Hepatocyte (in vitro differentiated cells): Measurements from ENCODE around the gene TMEM231. TPM values are rescaled to one million over a fixed set of nuclear protein-coding genes. Genes with fewer than 3 reads are reported as not detected.
"Not testable (repeated sequence)": the region's sequence is repeated elsewhere in the genome, so short reads cannot be mapped to it uniquely, and the experiment has no call there.

ENCODE experiments used
- DNase-seq: peaks from one replicate; pipeline ENCODE4 v3.0.0-alpha.2; 2016; ENCODE audit warnings: low spot score
- H2AFZ ChIP-seq: fragments of 200-600 bp; sonication (generic); 2 replicates; pipeline ENCODE4 v1.6.0; 2016; ENCODE audit warnings: antibody characterized with exemption, mild to moderate bottlenecking
- H3K27ac ChIP-seq: fragments of 200-600 bp; sonication (generic); 2 replicates; pipeline ENCODE4 v1.5.1; 2016; ENCODE audit warnings: mild to moderate bottlenecking
- H3K27me3 ChIP-seq: fragments of 200-600 bp; sonication (generic); 2 replicates; pipeline ENCODE4 v1.6.1; 2016
- H3K36me3 ChIP-seq: fragments of 200-600 bp; sonication (generic); replicated peaks from 2 replicates; pipeline ENCODE4 v1.5.1; 2016; ENCODE audit warnings: low read depth; ENCODE audit not compliant: insufficient read depth
- H3K4me1 ChIP-seq: fragments of 200-600 bp; sonication (generic); 2 replicates; pipeline ENCODE4 v1.5.1; 2016; ENCODE audit warnings: mild to moderate bottlenecking, moderate library complexity; ENCODE audit not compliant: insufficient read depth
- H3K4me2 ChIP-seq: fragments of 200-600 bp; sonication (generic); 2 replicates; pipeline ENCODE4 v1.6.0; 2016
- H3K4me3 ChIP-seq: fragments of 200-600 bp; sonication (generic); 2 replicates; pipeline ENCODE4 v1.5.1; 2016; ENCODE audit warnings: mild to moderate bottlenecking
- H3K79me2 ChIP-seq: fragments of 200-600 bp; sonication (generic); 2 replicates; pipeline ENCODE4 v1.6.0; 2017; ENCODE audit warnings: mild to moderate bottlenecking
- H3K9me2 ChIP-seq: fragments of 200-600 bp; sonication (generic); replicated peaks from 2 replicates; pipeline ENCODE4 v1.6.0; 2017; ENCODE audit warnings: mild to moderate bottlenecking; ENCODE audit not compliant: insufficient read depth
- H3K9me3 ChIP-seq: fragments of 200-600 bp; sonication (generic); 2 replicates; pipeline ENCODE4 v1.5.1; 2016; ENCODE audit warnings: low read depth, mild to moderate bottlenecking
- H4K20me1 ChIP-seq: fragments of 200-600 bp; sonication (generic); 2 replicates; pipeline ENCODE4 v1.6.0; 2016; ENCODE audit warnings: mild to moderate bottlenecking; ENCODE audit not compliant: insufficient read depth, poor library complexity, severe bottlenecking
- EZH2 ChIP-seq: fragments of 200-600 bp; sonication (generic); IDR thresholded peaks from 2 replicates; pipeline ENCODE4 v1.6.1; 2016; ENCODE audit warnings: antibody characterized with exemption, mild to moderate bottlenecking, borderline replicate concordance
- EZH2phosphoT487 ChIP-seq: fragments of 200-600 bp; sonication (generic); IDR thresholded peaks from one replicate; pipeline ENCODE4 v1.6.1; 2018; ENCODE audit warnings: antibody characterized with exemption, mild to moderate bottlenecking, low read depth, moderate library complexity; ENCODE audit not compliant: unreplicated experiment, severe bottlenecking
- WGBS: methylation state at CpG from one replicate; pipeline ENCODE4 v1.1.6; 2016; ENCODE audit warnings: low lambda C conversion rate; ENCODE audit errors: missing lambda C conversion rate; 5-methylcytosine and 5-hydroxymethylcytosine counted together
- polyA plus RNA-seq: library from polyadenylated mRNA; unstranded; fragments of >200 nt; fragmentation: Nextera tagmentation; extraction: Ambion mirVana; gene quantifications from 2 replicates; pipeline ENCODE4 v1.2.1, GENCODE V29; 2016
- total RNA-seq: library from RNA; depleted of rRNA; stranded (reverse); fragments of >200 nt; gene quantifications from 2 replicates; pipeline ENCODE4 v1.2.3, GENCODE V29; 2014
- TF ChIP-seq, protein P1 (sequence below): fragments of 200-600 bp; sonication (generic); IDR thresholded peaks from 2 replicates; pipeline ENCODE4 v1.5.1; 2016; ENCODE audit warnings: antibody characterized with exemption, mild to moderate bottlenecking; ENCODE audit not compliant: poor library complexity

TMEM231 gene
- total and polyA plus RNA-seq, 2 experiments from 2014 or later: 5.4 to 7.1 TPM

DNA sequence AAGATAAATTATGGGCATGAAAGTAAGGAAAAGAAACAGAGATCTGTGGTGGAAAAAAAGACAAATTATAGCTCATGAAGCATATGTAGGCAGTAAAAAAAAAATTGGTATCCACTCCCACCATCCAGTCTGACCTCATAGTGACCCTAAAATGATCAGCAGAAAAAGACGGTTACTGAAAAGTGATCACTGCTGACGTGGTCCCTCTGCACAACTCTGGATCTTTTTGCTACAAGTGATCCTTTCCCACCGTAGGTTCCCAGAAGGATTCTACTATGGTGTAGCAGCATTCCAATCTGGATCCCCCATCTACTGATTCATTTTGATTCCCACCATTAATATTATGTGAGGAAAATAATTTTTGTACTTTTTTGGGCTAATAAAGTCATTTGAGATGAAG lies 49.9 kb downstream of the TMEM231 start:
- Histone ChIP-seq H3K27ac (peak overlapping the region; percentile 26), H3K36me3 (no peaks in the 10 kb centered on the region), H3K4me3 (no peak overlapping the region), H3K9me3 (no peaks in the 10 kb centered on the region), H3K9me2 (no peaks in the 10 kb centered on the region), H4K20me1 (no peaks in the 10 kb centered on the region), H3K4me2 (no peak overlapping the region), H3K4me1 (no peaks in the 10 kb centered on the region), H2AFZ (no peak overlapping the region), H3K79me2 (no peaks in the 10 kb centered on the region), H3K27me3 (no peaks in the 10 kb centered on the region)
- DNase-seq: no peak
- no peak for TF ChIP-seq EZH2phosphoT487
- TF ChIP-seq EZH2: no peak
- TF ChIP-seq, protein P1, sequence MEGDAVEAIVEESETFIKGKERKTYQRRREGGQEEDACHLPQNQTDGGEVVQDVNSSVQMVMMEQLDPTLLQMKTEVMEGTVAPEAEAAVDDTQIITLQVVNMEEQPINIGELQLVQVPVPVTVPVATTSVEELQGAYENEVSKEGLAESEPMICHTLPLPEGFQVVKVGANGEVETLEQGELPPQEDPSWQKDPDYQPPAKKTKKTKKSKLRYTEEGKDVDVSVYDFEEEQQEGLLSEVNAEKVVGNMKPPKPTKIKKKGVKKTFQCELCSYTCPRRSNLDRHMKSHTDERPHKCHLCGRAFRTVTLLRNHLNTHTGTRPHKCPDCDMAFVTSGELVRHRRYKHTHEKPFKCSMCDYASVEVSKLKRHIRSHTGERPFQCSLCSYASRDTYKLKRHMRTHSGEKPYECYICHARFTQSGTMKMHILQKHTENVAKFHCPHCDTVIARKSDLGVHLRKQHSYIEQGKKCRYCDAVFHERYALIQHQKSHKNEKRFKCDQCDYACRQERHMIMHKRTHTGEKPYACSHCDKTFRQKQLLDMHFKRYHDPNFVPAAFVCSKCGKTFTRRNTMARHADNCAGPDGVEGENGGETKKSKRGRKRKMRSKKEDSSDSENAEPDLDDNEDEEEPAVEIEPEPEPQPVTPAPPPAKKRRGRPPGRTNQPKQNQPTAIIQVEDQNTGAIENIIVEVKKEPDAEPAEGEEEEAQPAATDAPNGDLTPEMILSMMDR: no peak
- 82% methylated on average over 3 of the region's 3 CpGs for WGBS

DNA sequence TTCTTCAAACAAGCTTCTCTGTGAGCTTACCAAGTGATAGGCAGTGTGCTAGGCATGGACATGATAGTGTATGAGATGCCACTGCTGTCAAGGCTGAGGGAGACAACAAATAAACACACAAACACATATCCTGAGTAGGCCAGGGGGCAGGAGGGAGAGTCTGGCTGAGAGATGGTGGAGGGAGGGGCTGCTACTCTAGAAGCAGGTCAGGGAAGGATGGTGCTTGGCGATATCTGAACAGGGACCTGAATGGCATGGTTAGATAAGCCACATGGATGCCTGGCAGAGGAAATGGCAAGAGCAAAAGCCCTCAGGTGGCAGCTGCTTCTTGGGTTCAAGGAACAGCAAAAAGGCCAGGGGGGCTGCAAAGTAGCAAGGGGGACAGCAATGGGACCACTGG lies 52.3 kb downstream of the TMEM231 start:
- Histone ChIP-seq H3K4me2 (no peak overlapping the region), H4K20me1 (no peaks in the 10 kb centered on the region), H3K4me1 (no peaks in the 10 kb centered on the region), H3K36me3 (no peaks in the 10 kb centered on the region), H3K4me3 (no peak overlapping the region), H2AFZ (no peak overlapping the region), H3K9me2 (no peaks in the 10 kb centered on the region), H3K27me3 (no peaks in the 10 kb centered on the region), H3K79me2 (no peaks in the 10 kb centered on the region), H3K27ac (no peak overlapping the region), H3K9me3 (no peaks in the 10 kb centered on the region)
- DNase-seq: no peak
- WGBS: 88% methylated on average over 1 of the region's 1 CpG
- TF ChIP-seq, protein P1: no peak
- TF ChIP-seq EZH2 (no peak), EZH2phosphoT487 (no peak)

DNA sequence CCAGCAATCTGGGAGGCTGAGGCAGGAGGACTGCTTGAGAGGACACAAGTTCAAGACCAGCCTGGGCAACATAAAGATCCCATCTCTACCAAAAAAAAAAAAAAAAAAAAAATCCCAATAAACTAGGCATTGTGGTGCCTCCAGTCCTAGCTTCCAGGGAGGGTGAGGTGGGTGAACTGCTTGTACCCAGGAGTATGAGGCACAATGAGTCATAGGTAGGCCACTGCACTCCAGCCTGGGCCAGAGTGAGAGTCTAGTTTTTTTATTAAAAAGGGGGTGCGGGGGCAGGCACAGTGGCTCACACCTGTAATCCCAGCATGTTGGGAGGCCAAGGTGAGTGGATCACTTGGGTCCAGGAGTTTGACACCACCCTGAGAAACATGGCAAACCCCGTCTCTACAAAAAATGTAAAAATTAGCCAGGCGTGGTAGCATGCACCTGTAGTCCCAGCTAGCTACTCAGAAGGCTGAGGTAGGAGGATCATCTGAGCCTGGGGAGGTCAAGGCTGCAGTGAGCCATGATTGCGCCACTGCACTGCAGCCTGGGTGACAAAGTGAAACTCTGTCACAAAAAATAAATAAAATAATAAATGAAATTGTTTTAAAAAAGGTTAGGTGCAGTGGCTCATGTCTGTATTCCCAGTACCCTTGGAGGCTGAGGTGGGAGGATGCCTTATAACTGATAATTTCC lies 53.0 kb downstream of the TMEM231 start:
- Histone ChIP-seq H3K4me1 (no peaks in the 10 kb centered on the region), H4K20me1 (no peaks in the 10 kb centered on the region), H3K9me3 (no peaks in the 10 kb centered on the region), H3K4me2 (no peak overlapping the region), H3K4me3 (no peak overlapping the region), H2AFZ (no peak overlapping the region), H3K79me2 (no peaks in the 10 kb centered on the region), H3K36me3 (no peaks in the 10 kb centered on the region), H3K9me2 (no peaks in the 10 kb centered on the region), H3K27me3 (no peaks in the 10 kb centered on the region), H3K27ac (no peak overlapping the region)
- DNase-seq: no peak
- 95% methylated on average over 4 of the region's 4 CpGs for WGBS
- TF ChIP-seq EZH2 (no peak), EZH2phosphoT487 (no peak)
- TF ChIP-seq, protein P1: no peak

DNA sequence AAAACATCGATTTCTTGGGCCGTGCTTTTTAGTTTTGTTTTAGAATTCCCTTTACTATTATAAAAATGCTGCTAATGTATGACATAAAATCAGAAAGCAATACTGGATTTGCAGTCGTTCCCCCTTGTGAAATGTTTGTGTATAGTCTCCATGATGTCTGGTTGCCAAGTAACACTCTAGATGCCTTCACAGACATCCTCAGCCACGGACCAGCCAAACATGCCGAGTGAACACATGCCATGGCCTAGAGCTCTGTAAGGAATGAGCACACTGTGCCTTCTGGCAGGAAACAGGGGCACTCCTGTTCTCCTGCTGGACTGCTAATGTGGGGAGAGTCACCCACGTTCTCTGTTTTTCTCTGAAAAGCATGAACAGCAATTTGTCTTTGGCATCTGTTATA lies 54.2 kb downstream of the TMEM231 start:
- not testable (repeated sequence) for H4K20me1 ChIP-seq, H3K9me2 ChIP-seq, H3K36me3 ChIP-seq, DNase-seq, H2AFZ ChIP-seq, H3K79me2 ChIP-seq, H3K9me3 ChIP-seq, H3K4me2 ChIP-seq, H3K4me3 ChIP-seq, H3K27me3 ChIP-seq, H3K27ac ChIP-seq, H3K4me1 ChIP-seq
- 61% methylated on average over 6 of the region's 6 CpGs for WGBS
